GM04503 (cell line): ENCODE data around the gene NTM.
"Not testable (repeated sequence)": the region's sequence is repeated elsewhere in the genome, so short reads cannot be mapped to it uniquely, and the experiment has no call there.

Experiments used
- DNase-seq: peaks from one replicate; pipeline ENCODE4 v3.0.0-alpha.2; 2012; ENCODE audit warnings: low read depth

NTM gene

DNA sequence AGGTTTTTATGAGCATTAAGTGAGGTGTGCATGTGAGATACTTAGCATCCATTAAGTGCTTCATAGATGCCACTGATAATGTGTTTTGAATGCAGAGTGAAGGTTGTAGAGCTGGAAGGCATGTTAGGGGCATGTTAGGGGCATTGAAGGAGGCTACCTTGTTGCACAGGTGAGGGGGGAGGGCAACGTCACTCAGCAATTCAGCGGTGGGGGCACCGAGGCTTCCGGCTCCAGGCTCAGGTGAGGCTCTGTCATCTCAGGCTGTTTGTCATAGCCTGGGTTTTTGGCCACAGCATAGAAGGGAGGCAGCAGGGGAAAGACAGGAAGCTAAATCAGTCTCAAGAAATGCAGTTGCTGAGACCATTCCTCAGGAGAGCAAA is 299.0 kb downstream of the NTM start:
- DNase-seq, result no peak

DNA sequence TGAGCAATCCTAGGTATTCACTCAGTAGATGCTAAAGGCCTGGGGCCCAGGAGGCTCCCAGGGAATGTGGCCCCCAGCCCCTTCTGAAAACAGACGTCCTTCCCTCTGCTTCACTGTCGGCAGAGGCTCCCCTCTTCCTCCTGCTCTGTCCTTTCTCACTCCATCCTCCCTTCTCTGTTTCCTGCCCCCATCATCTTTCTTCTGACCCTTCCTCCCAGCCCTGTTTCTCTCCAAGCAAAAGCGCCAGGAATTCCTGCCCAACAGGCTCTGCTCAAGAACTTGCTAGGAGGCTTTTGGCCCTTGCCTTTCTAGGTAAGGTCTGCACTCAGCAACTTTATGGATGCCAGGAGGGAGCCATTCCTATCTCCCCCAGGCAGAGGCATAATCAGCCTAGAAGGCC is 300.5 kb downstream of the NTM start:
- no peak for DNase-seq

DNA sequence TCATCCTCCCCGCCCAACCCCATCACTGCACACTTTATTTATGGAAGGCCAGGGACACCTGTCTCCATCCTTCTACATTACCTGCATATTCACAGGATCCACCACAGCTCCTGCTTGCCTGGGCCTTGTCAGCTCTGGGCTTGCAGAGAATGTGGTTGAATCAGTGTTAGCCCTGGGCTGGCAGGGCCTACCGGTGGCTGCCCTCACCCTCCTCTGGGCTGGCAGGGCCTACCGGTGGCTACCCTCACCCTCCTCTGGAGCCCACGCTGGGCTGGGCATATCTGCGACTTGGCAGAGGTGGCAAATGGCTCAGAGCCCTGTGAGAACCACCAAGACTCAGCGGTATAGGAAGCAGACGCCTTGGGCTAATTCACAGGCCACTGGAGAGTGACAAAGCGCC is 300.9 kb downstream of the NTM start:
- DNase-seq, result no peak

DNA sequence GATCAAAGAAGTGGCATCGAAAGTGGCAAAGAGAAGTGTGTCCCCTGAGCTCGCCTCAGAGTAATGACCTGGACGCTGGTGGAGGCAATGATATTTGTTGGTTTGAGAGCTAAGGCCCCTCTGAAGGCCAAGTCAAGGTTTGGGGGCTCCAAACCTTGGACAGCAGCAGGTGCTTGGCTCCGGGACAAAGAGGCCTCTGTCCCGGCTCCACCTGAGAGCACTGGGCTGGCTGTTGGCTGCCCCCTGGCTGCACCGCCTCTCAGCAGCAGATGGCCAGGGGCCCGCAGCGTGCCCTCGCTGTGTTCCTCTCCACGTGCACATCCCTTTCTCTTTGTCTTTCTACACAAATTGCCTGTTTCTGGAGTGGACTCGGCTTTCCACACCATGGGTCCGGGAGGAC is 301.3 kb downstream of the NTM start:
- no peak for DNase-seq

DNA sequence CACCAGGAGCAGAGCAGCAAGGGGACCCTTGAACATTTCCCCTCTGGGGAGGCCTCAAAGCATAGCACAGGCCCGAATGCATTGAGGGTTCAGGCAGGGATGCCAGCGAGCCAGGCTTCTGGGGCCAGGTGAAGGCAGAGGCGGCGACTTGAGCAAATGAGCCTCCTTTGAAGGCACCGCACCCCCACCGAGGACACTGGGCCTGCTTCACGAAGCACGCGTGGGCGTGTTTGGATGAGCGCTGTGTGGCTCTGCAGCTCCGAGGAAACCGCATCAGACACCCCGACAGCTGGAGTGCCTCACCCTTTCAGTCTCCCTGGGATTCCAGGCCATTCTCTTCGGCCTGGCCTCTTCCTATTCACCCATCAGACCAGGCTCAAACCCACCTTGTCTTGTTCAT is 301.8 kb downstream of the NTM start:
- no peak for DNase-seq

DNA sequence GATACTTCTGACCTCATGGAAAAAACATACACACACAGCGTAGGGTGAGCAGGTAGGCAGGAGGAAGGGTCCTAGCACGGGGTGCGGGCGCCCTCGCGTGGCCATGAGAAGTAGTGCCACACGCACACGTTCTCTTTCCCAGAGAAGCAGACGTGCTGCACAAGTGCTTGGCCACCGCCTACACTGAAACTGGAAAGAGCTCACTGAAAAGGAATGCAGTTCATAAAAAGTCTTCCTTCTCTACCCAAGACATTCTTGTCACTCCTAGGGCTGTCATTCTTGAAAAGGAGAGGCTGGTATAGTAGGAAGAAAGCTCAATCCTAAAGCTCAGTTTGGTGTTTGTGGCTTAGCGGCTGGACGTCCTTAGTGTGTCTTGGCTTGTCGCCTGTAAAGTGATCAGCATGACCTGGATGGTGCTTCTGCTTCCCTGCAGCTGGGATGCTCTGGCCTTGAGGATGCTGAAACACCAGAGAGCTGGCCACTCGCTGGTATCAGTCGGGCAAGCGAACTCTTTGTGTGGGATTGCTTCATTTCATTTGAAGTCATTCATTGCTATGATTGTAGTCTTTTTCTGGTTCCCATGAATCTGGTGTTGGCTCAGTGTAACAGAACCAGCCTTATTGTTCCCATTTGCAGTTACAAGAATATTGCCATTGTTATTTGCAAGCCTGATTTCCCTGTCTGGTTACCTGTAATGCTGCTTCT is 303.8 kb downstream of the NTM start:
- DNase-seq, result peak; percentile 60

DNA sequence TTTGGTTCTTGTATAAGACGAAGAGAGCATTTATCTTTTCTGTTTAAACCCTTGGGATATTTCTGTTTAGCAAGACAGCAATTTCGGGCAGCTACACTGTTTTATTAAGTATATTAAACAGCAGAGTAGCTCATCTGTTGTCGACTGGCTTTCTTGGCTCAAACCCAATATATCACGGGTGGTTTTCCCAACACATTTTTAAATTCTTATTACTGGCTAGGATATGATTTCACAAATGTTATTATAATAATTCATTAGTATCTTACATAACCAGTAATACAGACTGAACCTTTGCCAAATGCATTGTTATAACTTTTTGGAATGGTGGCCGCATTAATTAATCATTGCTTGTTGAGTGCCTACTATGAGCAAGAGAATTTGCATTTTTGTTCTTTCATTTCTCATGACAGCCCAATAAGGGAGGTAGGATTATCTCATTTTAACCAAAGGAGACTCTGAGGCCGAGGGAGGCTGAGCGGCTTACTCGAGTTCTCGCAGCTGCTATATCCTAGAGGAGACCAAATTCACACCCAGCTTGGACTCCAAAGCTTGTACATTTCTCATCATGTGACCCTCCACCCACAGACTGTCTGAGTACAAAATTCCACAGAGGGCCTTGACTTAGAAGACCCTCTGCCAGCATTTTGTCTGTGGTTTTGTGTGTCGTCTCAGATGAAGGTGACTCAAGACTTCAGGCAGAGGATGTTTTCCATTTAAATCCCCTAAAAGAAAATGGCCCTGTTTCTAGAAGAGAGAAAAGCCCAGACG is 304.9 kb downstream of the NTM start:
- DNase-seq, result no peak

DNA sequence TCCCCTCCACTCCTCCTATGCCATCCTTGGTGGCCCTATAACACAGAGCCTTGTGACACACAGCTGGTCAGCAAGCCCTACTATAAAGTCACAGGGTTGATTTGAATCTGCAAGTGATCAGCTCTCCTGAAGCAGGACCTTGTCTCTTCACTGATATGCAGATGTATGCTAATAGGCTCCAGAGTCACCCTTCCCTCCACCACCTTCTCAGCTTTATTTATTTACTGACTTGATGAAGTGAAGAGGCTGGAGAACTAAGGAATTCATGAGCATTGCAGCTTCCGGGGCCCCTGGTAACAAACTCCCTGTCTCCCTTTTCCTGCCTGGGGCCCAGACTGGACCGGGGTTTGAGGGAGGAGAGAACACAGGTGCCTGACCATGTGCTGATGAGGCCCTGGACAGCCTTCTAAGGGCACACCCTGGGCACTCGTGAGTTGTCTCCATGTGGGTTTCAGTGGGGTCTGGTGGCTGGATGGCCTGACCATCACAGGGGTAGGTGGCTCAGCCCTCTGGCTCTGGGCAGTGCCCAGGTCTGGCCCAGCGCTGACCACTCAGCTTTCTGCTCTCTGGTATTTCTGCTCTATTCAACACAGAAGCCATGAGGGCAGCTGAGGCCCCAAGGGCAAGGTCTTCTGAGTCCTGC is 307.5 kb downstream of the NTM start:
- no peak for DNase-seq

DNA sequence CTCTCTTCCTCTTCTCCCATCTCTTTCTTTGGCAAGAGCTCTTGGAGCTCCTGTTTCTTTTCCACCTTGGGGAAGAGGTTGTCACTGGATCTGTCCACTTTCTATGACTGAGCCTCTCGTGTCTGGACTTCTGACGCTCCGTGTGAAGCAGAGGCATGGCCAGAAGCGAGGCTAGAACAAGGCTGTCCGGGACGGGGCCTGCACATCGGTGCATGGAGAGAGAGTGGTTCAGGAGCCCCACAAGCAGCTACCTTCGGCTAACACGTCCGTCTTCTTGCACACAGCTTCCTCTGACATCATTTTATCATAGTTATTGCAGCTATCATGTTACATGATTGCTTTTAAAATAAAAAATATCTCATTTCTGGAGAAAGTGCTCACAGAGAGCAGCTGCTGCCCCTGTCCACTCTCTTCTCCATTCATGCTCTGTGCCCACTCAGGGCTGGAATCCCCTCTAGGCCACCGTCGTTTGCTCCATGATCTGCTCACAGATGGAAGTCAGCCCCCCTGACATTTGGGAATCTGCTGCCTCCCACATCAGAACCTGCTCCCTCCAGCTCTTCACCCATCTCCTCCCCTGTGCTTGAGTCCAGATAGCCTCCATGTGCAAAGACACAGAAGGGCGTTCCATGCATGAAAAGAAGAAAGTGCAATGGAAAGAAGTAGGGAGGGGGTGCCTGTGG is 308.4 kb downstream of the NTM start:
- DNase-seq, result no peak

DNA sequence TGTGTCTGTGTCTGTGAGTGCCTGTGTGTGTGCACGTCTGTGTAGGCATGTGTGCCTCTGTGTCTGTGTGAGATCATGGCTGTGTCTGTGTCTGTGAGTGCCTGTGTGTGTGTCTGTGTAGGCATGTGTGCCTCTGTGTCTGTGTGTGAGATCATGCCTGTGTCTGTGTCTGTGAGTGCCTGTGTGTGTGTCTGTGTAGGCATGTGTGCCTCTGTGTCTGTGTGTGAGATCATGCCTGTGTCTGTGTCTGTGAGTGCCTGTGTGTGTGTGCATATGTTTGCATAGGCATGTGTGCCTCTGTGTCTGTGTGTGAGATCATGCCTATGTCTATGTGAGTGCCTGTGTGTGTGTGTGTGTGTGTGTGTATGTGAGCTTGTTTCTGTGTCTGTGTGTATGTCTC is 310.0 kb downstream of the NTM start:
- not testable (repeated sequence) for DNase-seq

DNA sequence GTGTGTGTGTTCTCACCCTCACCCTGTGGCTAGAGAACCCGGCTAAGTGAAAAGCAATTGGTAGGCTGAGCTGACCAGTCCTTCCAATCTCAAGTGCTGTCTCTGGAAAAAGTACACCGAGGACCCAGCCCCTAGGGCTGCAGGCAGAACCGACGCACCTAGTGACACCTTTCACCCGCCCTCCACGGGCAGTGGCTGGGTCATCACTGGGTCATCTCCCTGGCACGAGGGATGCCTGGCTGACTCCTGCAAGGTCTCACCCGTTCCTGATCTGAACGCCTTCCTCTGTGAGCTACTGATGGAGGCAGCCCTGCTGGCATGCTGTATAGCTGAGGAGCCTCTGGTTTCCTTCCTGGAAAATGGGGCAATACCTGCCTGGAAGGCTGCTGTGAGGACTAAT is 311.5 kb downstream of the NTM start:
- DNase-seq, result no peak

DNA sequence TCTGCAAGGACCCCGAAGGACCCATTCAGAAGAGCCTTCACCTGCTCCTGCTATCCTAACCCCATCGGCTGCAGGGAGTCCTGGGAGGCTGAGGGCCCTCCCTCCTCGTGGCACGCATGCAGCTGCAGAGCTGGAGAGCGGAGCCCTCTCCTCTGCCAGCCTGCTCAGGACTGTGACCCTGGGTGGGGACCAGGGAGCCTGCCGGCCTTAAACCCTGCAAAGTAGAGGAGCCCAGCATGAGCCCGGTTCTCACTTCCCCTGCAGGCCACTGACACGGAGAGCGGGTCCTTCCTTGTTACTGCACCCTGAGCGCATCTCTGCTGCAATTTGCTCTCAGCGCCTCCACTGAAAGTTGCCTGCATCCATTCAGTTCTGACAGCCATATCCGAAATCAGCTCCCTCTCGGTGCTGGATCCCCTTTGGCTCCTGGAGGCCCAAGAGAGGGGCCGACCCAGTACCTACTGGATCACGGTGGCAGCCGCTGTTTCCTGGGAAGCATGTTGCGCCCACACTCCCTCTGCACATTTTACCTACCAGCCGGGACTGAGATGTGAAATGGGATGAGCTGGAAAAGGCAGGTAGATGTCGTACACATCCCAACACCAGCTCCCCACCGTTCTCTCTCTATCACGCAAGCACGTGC is 312.1 kb downstream of the NTM start:
- no peak for DNase-seq

DNA sequence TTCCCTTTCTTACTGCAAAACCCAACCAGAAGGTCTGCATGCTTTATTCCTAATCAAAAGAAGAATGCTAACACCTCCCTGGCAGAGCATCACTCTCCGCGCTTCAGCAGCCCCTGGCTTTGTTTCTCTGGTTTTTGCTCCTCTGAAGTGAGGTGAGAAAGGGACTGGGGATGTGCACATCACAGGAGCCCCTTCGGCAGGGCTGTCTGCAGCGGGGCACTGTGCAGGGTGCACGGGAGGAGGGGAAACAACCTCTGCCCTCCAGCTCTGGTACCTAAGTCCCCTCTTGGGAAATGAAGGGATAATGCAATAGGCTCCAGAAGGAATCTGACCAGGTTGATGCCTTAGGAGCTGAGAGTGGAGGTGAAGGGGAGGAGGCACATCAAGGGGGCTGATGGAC is 312.7 kb downstream of the NTM start:
- DNase-seq, result no peak

DNA sequence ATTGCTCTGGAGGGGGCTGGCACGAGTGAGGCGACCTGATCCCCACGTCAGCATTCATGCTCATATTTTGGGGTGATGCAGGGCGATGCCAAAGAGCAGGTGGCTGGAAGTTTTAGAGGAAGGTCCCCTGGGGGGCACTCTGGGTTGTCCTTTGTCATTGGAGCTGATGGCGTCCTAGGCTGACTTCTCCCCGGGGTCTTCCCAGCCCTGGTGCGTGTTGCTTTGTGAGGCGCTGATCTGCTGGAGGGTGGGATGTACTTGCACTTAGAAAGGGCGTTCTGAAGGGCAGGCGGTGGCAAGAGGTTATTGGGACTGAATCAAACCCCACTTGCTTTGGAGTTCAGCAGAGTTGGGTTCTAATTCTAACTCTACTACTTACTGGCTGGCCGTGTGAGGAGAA is 313.3 kb downstream of the NTM start:
- DNase-seq, result no peak

DNA sequence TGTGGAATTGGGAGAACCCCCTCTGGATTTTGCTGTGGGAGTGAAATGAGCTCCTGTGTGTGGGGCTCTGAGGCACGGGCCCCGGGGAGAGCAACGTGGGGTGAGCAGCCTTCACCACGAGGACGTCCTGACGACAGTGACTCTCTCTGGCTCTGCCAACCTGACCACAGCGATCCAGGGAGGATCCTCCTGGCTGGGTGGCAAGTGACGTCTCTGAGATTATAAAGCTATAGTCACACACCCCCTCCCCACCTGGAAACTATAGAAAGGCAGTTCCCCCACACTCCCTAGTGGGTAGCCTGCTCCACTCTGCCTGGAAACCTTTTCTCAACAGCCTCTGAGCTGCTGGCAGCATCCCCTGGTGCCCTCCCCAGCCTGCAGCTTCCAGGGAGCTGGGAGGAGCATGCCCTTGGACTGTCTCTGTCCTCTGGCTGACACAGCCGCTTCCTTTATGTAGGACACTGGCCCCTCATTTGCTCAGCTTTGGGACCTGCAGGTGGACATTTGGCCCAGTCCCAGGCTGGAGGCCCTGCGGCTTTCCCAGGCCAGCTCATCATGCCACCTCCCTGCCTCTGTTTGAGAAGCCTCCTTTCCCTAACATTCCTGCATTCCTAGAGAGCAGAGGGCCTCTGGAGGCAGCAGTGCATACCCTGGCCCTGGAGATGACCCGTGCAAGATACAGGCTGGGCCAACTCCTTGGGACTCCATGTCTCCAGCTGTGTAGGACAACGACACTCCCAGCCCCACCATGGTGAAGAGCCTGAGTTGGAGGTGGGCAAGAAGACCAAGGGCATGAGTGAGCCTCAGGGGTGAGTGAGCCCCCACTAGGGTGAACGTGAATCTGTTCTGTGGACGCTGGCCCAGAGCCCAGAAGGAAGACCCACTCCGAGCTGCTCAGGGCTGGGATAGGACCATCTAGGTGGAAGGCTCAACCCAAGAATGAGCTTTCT is 314.0 kb downstream of the NTM start:
- no peak for DNase-seq

DNA sequence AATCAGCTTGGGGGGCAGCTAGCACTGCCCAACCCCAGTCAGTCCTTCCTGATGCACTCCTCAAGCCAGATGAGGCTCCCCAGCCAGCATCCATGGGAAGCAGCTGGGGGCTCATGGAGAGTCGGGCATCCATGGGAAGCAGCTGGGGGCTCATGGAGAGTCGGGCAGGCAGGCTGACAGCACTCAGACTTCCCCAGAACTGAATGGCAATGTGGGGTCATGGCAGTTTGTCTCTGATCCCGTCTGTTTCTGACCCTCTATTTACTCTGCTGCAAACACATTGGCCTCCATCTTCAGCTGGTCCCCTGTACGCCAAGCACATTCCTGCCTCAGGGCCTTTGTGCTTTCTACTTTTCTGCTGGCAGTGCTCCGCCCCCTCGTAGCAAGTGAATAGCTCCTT is 314.8 kb downstream of the NTM start:
- DNase-seq, result no peak

DNA sequence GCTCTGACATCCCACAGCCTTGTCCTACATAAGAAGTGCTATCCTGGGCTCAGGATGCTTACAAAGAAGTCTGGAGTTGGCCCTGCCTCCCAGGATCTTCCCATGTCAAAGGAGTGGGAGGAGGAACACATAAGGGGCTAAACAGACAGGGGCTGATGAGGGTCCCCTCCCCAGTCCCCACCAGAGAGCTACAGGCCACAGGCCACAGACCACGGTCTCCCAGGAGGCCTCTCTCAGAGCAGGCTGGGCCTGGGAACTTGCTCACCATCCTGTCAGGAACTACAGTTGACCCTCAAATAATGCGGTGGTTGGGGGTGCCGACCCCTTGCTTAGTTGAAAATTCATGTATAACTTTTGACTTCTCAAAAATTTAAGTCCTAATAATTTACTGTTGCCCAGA is 315.5 kb downstream of the NTM start:
- no peak for DNase-seq

DNA sequence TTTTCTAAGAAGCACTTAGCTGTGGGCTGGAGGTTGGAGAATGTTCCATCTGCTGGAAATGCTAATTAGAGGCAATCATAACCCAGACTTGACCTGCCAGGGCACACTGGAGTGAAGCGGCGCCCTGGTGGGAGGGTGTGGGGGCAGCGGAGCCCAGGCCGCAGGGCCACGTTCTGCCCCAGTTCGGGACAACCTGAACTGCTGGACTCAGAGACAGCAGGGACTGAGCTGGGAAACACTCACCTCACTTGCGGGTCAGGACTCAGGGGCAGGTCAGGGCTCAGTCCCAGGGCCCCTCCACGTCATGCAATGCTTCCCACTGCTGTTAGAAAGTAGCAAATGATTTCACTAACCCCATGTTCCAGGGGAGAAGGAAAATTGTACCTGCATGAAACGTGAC is 316.4 kb downstream of the NTM start:
- no peak for DNase-seq

DNA sequence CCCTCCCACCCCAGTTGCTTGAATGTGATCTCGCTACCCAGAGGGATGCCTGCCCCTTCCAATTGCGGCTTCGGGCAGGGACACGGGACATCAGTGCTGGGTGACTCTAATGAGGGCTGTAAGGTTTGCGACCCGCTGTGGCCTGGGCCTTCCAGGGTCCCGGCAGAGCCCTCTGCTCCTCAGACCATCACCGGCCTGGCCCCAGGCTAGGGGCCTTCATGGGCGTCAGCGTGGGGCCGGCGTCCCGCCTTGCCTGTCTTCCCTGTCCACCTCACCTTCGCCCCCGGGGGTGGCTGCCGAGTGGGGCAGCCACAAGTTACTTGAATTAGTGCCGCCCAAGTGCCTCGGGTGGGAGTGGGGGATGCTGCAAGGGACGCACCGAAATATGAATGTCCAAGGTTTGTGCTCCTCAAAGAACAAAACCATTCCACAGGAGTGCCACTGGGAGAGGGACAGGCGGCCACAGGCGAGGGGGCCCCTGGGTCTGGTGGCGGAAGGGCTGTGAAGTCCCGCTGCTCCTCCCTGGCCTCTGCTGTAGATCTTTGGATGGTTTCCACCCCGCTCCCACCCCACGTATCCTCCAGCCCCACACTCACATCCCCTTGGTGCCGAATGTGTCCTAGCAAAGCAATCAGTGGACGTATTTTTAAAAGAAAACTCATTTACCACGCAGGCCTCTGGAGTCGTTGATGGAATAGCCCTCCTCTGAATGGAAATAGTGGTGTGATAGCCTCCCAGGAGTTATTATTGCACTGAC is 317.1 kb downstream of the NTM start:
- DNase-seq, result no peak

DNA sequence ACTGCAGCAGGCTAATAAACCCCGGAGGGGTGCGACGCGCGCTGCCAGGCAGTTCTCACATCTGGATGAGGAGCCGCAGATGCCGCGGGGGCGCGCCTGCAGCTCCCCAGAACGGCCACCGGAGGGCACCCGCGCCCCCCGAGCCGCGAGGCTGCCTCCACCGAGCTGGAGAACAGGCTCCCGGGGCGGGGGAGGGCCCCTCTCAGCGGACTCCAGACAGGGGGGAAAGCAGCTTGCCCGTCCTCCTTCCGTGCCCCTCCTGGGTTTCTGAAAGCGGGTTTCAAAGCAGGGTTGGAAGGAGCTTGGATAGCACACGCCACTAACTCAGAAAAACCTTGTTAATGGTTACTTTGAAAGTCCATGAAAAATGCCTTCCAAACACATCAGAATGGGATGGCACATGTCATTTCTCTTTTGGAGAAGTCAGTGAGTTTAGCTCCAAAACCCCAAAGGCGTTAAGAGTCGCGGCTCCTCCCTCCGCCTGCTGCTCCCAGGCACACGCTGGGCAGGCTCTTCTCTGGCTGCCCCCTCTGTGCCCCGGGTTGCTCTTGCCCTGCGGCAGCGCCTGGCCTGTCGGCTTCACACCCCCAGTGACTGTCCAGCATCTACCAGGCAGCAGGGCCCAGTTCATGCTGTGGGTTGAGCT is 317.8 kb downstream of the NTM start:
- DNase-seq, result no peak
